SK-N-SH treated with all-trans-retinoic acid at 6 μM for 48 hours (cell line): ENCODE measurements around the gene HELZ.
"Not testable (repeated sequence)": the region's sequence is repeated elsewhere in the genome, so short reads cannot be mapped to it uniquely, and the experiment has no call there.

Experiments used
- ATAC-seq: fragments of 200-7000 bp; cut with Tn5 transposase; 3 replicates; pipeline ENCODE4 v1.9.1; 2020; ENCODE audit warnings: mild to moderate bottlenecking, moderate library complexity
- ARNTL ChIP-seq: fragments of 450-650 bp; formaldehyde crosslinking; IDR thresholded peaks from 2 replicates; pipeline ENCODE4 v1.5.0; 2020; ENCODE audit warnings: low read depth, mild to moderate bottlenecking, moderate library complexity, borderline replicate concordance
- BACH2 ChIP-seq: fragments of 250-450 bp; sonication (Bioruptor Pico); IDR thresholded peaks from 2 replicates; pipeline ENCODE4 v1.9.0; 2021; ENCODE audit warnings: mild to moderate bottlenecking, borderline replicate concordance
- CSDC2 ChIP-seq: fragments of 250-450 bp; sonication (Bioruptor Pico); IDR thresholded peaks from 2 replicates; pipeline ENCODE4 v1.5.0; 2020; ENCODE audit warnings: mild to moderate bottlenecking, moderate library complexity
- ISL1 ChIP-seq: fragments of 250-450 bp; sonication (Bioruptor Pico); IDR thresholded peaks from 2 replicates; pipeline ENCODE4 v2.1.2; 2022; ENCODE audit warnings: mild to moderate bottlenecking, moderate library complexity
- OSR1 ChIP-seq: fragments of 250-450 bp; sonication (Bioruptor Pico); IDR thresholded peaks from 2 replicates; pipeline ENCODE4 v1.8.0; 2022; ENCODE audit warnings: moderate library complexity, mild to moderate bottlenecking, inconsistent platforms
- PPARA ChIP-seq: fragments of 250-450 bp; sonication (Bioruptor Pico); IDR thresholded peaks from 2 replicates; pipeline ENCODE4 v1.5.0; 2020; ENCODE audit warnings: mild to moderate bottlenecking, borderline replicate concordance
- RARB ChIP-seq: fragments of 250-450 bp; sonication (Bioruptor Pico); IDR thresholded peaks from 2 replicates; pipeline ENCODE4 v1.8.0; 2021; ENCODE audit warnings: mild to moderate bottlenecking, moderate library complexity
- SNAI2 ChIP-seq: fragments of 250-450 bp; sonication (Bioruptor Pico); IDR thresholded peaks from 2 replicates; pipeline ENCODE4 v1.5.0; 2020; ENCODE audit warnings: mild to moderate bottlenecking, moderate library complexity
- TCF4 ChIP-seq: fragments of 250-450 bp; sonication (Bioruptor Pico); IDR thresholded peaks from 2 replicates; pipeline ENCODE4 v1.8.0; 2021; ENCODE audit warnings: mild to moderate bottlenecking, moderate library complexity, borderline replicate concordance
- TOX ChIP-seq: fragments of 250-450 bp; sonication (Bioruptor Pico); IDR thresholded peaks from 2 replicates; pipeline ENCODE4 v1.8.0; 2021; ENCODE audit warnings: mild to moderate bottlenecking, moderate library complexity, borderline replicate concordance
- ZC3H10 ChIP-seq: fragments of 250-450 bp; sonication (Bioruptor Pico); IDR thresholded peaks from 2 replicates; pipeline ENCODE4 v1.5.1; 2021; ENCODE audit warnings: mild to moderate bottlenecking, moderate library complexity
- ZFP3 ChIP-seq: fragments of 250-450 bp; sonication (Bioruptor Pico); IDR thresholded peaks from 2 replicates; pipeline ENCODE4 v1.5.0; 2020; ENCODE audit warnings: mild to moderate bottlenecking, moderate library complexity
- ZNF8 ChIP-seq: fragments of 450-650 bp; formaldehyde crosslinking; IDR thresholded peaks from 2 replicates; pipeline ENCODE4 v1.5.0; 2020; ENCODE audit warnings: mild to moderate bottlenecking, moderate library complexity
- TF ChIP-seq, protein P1 (sequence below): fragments of 250-450 bp; sonication (Bioruptor Pico); IDR thresholded peaks from 2 replicates; pipeline ENCODE4 v1.8.0; 2020; ENCODE audit warnings: mild to moderate bottlenecking, moderate library complexity, borderline replicate concordance
- TF ChIP-seq, protein P2 (sequence below): fragments of 250-450 bp; sonication (Bioruptor Pico); IDR thresholded peaks from 2 replicates; pipeline ENCODE4 v1.5.1; 2021; ENCODE audit warnings: mild to moderate bottlenecking, moderate library complexity
- TF ChIP-seq, protein P3 (sequence below): fragments of 250-450 bp; sonication (Bioruptor Pico); IDR thresholded peaks from 2 replicates; pipeline ENCODE4 v1.5.1; 2020; ENCODE audit warnings: low read depth, mild to moderate bottlenecking, moderate library complexity
- TF ChIP-seq, protein P4 (sequence below): fragments of 250-450 bp; sonication (Bioruptor Pico); IDR thresholded peaks from 2 replicates; pipeline ENCODE4 v1.8.0; 2021; ENCODE audit warnings: low read depth, mild to moderate bottlenecking, moderate library complexity, borderline replicate concordance

HELZ gene

DNA sequence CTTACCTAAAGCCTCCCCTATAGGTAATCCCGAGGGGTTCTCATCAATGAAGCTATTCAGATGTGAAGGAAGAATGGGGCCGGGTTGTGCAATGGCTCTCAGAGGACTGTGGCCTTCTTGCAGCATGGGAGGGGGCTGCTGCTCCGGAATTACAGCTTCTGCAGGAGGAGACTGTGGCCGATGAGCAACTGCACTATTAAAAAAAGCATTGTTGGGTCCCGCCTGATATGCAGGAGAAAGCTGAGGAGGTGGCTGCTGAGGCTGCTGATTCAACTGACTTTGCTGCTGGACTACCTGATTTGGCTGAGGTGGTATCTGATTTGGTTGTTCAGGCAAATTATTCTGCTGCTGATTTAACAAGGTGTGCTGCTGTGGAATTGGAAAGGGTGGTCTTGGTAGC lies 135.9 kb downstream of the HELZ start:
- ATAC-seq = no peak

DNA sequence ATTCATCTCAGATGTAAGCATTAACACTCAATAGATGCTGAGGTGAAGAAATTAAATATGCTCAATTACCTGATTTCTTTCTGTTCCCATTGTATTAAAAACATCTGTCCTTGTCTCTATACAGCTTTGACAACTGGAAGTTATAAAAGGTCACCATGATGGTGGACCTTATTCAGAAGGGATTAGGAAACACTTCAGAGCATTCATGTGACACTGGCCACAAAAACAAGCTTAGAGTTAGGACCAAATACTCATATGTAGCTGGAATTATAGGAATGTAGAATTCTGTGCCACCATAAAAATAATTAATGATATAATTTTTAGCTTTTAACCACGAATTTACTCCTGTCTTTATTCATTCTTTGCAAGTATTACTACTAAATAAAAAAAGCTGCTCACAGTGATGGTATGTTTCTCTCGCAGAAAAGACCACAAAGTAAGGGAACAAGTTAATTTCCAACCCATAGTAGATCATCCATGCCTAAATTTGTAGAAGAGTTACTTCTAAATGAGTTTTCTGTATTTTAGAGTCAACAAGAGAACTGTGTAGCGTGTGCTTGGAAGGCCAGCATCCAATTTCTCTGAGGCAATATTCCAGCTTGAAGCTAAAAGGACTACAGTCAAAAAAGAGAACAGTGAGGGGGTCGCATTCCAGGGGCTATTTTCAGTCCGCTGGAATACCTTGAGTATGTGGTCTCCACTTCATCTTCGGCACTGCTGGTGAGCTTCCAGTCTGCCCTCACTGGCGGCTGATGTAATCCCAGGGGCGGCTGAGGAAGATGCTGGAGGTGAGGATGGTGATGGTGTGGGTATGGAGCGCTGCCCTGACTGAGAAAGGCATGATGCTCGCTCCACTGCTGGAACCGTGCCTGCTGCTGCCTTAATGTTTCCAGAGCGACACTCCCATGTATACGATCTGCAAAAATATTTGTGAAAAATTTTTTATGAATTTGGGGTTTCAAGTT lies 136.9 kb downstream of the HELZ start:
- no peak for ATAC-seq
- TF ChIP-seq PPARA (no peak), ZNF8 (no peak), CSDC2 (no peak)
- TF ChIP-seq, protein P1, sequence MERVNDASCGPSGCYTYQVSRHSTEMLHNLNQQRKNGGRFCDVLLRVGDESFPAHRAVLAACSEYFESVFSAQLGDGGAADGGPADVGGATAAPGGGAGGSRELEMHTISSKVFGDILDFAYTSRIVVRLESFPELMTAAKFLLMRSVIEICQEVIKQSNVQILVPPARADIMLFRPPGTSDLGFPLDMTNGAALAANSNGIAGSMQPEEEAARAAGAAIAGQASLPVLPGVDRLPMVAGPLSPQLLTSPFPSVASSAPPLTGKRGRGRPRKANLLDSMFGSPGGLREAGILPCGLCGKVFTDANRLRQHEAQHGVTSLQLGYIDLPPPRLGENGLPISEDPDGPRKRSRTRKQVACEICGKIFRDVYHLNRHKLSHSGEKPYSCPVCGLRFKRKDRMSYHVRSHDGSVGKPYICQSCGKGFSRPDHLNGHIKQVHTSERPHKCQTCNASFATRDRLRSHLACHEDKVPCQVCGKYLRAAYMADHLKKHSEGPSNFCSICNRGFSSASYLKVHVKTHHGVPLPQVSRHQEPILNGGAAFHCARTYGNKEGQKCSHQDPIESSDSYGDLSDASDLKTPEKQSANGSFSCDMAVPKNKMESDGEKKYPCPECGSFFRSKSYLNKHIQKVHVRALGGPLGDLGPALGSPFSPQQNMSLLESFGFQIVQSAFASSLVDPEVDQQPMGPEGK = no peak
- TF ChIP-seq, protein P2, sequence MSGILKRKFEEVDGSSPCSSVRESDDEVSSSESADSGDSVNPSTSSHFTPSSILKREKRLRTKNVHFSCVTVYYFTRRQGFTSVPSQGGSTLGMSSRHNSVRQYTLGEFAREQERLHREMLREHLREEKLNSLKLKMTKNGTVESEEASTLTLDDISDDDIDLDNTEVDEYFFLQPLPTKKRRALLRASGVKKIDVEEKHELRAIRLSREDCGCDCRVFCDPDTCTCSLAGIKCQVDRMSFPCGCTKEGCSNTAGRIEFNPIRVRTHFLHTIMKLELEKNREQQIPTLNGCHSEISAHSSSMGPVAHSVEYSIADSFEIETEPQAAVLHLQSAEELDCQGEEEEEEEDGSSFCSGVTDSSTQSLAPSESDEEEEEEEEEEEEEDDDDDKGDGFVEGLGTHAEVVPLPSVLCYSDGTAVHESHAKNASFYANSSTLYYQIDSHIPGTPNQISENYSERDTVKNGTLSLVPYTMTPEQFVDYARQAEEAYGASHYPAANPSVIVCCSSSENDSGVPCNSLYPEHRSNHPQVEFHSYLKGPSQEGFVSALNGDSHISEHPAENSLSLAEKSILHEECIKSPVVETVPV (CRISPR knock-in tag) = no peak
- TF ChIP-seq, protein P3, sequence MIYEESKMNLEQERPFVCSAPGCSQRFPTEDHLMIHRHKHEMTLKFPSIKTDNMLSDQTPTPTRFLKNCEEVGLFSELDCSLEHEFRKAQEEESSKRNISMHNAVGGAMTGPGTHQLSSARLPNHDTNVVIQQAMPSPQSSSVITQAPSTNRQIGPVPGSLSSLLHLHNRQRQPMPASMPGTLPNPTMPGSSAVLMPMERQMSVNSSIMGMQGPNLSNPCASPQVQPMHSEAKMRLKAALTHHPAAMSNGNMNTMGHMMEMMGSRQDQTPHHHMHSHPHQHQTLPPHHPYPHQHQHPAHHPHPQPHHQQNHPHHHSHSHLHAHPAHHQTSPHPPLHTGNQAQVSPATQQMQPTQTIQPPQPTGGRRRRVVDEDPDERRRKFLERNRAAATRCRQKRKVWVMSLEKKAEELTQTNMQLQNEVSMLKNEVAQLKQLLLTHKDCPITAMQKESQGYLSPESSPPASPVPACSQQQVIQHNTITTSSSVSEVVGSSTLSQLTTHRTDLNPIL (CRISPR knock-in tag) = no peak

More for the DNA sequence above, 135.9 kb downstream of the HELZ start:
- TF ChIP-seq, protein P1 = no peak
- TF ChIP-seq ZC3H10 (CRISPR knock-in tag) (no peak), BACH2 (no peak), ARNTL (CRISPR knock-in tag) (no peak), PPARA (no peak), TCF4 (no peak)
- TF ChIP-seq, protein P4, sequence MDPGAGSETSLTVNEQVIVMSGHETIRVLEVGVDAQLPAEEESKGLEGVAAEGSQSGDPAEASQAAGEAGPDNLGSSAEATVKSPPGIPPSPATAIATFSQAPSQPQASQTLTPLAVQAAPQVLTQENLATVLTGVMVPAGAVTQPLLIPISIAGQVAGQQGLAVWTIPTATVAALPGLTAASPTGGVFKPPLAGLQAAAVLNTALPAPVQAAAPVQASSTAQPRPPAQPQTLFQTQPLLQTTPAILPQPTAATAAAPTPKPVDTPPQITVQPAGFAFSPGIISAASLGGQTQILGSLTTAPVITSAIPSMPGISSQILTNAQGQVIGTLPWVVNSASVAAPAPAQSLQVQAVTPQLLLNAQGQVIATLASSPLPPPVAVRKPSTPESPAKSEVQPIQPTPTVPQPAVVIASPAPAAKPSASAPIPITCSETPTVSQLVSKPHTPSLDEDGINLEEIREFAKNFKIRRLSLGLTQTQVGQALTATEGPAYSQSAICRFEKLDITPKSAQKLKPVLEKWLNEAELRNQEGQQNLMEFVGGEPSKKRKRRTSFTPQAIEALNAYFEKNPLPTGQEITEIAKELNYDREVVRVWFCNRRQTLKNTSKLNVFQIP (CRISPR knock-in tag) = no peak

DNA sequence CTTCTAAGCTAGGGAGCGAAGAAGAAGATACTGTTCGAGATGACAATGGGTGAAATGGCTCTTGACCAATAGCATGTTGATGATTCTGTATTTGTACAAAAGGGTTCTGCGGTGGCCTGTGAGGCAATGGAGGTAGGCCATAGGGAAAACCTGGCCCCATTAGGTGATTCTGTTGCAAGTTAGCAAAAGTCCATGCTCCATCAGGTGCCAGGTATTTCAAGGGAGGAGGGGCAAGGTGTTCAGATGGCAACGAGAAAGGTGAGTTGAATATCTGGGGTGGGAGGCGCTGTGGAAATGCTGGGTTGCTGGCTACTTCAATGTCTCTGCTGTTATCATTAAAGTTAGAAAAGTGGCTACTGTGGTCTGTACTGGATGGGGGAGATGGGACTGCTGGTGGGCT lies 137.8 kb downstream of the HELZ start:
- no peak for ATAC-seq

DNA sequence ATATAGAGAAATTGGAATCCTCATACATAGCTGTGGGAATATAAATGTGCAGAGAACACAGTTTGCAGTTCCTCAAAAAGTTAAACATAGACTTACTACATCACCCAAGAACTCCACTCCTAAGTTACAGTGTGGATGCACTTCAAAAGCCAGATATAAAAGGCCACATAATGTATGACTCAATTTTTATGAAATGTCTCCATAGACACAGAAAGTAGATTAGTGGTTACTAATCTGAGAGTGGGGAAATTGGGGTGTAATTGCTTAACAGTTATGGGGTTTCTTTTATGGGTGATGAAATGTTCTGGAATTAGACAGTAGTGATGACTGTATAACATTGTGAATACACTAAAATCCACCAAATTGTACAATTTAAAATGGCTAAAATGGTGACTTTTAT lies 139.8 kb downstream of the HELZ start:
- peak; percentile 32; the same call in 1 of the 3 replicates for ATAC-seq
- no peak for TF ChIP-seq ZFP3
- TF ChIP-seq SNAI2 (CRISPR knock-in tag) = no peak
- TF ChIP-seq ISL1 (CRISPR knock-in tag) = peak; percentile 54
- TF ChIP-seq TOX (CRISPR knock-in tag) = no peak
- no peak for TF ChIP-seq OSR1 (CRISPR knock-in tag)
- peak; percentile 48; the same call in 1 of the 2 replicates for TF ChIP-seq ZC3H10 (CRISPR knock-in tag)
- TF ChIP-seq RARB (CRISPR knock-in tag) = no peak
- TF ChIP-seq, protein P1 = peak; percentile 42; the same call in 1 of the 2 replicates
- TF ChIP-seq, all 23 proteins: peak for 3

More for the DNA sequence above, 137.8 kb downstream of the HELZ start:
- TF ChIP-seq BACH2 = no peak

DNA sequence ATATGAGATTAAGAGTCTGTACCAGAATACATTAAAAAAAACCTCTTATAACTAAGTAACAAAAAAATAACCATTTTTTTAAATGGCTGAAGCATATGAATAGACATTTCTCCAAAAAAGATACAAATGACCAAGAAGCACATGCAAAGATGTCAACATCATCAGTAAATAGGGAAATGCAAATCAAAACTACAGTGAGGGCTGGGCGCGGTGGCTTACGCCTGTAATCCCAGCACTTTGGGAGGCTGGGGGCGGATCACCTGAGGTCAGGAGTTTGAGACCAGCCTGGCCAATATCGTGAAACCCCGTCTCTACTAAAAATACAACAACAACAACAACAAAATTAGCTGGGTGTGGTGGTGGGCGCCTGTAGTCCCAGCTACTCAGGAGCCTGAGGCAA lies 140.4 kb downstream of the HELZ start:
- ATAC-seq = not testable (repeated sequence)
